ENCODE data around the gene MED31. TPM values are rescaled to one million over a fixed set of nuclear protein-coding genes. Genes with fewer than 3 reads are reported as not detected.
"Not testable (repeated sequence)": the region's sequence is repeated elsewhere in the genome, so short reads cannot be mapped to it uniquely, and the experiment has no call there.

The MED31 gene
- total RNA-seq, 1 experiment from 2014 or later: 27.2 TPM

DNA sequence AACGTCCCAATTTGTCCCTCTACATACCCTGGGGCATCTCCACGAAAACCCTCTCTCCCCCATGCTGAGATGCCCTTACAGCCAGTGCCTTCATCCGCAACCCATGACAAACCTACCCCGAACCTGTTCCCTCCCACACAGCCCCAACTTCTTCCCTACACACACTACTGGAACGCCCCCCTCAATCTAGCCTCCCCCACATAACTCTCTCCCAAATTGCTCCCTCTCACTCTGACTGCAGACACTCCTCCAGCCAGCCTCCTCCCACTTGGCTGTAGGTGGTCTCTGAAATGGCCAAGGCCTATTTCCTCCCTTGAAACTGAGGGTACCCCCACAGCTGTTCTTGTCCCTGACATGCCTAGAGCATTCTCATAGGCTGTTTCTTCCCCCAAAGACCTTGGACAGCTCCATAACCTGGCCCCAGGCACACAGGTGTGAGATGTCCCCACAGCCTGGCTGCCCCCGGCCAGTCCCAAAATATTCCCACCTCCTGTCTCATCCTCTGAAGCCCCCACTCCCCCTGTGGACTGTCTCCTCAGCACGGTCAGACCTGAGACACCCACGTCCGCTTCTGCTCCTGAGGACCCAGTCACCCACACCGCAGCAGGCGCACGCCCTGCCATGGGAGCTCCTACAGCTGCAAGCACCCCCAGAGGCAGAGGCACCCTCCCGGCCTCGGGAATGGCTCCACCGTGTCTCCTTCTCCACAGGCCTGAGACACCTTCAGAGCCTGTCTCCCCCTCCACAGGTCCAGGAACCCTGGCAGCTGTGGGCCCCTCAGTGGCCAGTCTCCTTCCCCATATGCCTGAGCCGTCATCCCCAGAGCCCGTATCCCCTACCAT is 14.6 kb downstream of the MED31 start:
- in situ Hi-C loops (cut with HindIII; ENCODE audit: low sequenced_read_pairs): no loop called here
- no peak for DNase-seq (ENCODE audit: low spot score)

DNA sequence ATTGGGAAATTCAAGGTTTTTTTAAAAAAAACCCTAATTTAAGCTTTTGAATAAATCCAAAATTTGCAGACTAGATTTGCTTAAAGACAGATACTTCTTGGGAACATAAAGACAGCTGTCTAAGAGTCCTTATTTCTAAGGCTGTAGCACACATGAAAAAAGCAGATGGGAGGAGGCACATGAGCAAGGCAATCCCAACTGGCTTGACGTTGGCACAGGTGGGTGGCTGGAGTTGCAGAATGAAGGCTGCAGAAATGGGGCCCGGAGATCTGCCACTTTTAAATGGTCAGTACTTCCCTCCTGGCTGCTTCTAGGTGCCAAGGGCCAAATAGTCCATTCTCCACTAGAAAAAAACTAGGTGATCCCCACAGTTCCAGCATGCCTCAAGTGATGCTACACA is 15.3 kb downstream of the MED31 start:
- no peak for DNase-seq (ENCODE audit: low spot score)
- in situ Hi-C loops (cut with HindIII; ENCODE audit: low sequenced_read_pairs): no loop called here

DNA sequence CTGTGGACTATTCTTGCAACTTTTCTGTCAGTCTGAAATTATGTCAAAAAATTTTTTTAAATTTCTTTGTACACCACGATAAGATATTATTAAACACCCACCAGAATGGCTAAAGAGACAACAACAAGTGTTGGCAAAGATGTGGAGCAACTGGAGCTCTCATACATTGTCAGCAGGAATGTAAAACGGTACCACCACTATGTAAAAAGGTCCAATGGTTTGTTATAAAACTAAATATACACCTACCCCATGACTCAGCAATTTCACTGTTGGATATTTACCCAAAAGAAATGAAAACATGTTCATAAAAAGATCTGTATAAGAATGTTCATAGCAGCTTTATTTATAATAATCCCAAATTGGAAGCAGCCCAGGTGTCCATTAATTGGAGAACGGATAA is 18.1 kb downstream of the MED31 start:
- DNase-seq (ENCODE audit: low spot score): no peak
- in situ Hi-C loops (cut with HindIII; ENCODE audit: low sequenced_read_pairs): no loop called here

DNA sequence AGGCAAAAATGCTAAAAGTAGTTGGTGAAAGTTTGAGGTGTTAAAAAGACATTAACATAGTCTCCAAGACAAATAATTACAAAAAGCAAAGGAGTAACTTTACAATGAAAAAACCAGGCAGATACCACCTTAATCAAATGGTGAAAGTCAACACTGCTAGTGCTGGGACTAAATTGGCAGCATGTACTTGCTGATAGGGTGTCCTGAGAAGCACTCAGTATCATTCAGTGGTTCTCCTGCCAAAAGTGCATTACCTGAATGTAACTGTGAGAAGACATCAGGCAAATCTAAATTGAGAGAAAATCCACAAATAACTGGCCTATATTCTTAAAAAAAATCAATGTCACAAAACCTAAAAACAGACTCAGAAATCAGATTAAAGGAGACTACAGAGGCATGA is 18.9 kb downstream of the MED31 start:
- in situ Hi-C loops (cut with HindIII; ENCODE audit: low sequenced_read_pairs): no loop called here
- DNase-seq (ENCODE audit: low spot score): no peak

- in situ Hi-C loops (cut with HindIII; ENCODE audit: low sequenced_read_pairs): no loop called here
Measured at GRCh38 chr17:6630390-6630789, 21.0 kb downstream of the MED31 start.

GRCh38 chr17:6627019-6627418 is 24.4 kb downstream of the MED31 start:
- no peak for DNase-seq (ENCODE audit: low spot score)
- in situ Hi-C loops (cut with HindIII; ENCODE audit: low sequenced_read_pairs): no loop called here

More at GRCh38 chr17:6630390-6630789, 21.0 kb downstream of the MED31 start:
- no peak for DNase-seq (ENCODE audit: low spot score)

DNA sequence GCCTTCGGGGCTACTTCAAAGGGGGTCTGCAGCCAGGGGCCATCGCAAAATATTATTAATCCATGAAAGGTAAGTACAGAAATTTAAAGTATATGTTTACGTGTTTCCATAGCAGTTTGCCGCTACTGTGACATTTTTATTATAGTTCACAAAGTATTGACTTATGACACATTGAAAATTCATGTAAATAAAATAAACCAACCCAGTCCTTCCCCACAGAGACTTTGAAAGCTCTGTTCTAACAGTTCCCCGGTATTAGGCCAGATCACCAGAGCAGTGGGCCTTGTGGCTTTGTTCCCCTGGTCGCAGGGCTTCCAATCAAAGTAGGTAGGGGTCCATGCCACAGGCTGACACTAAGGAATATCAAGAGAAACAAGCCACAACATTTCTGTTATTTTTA is 24.8 kb downstream of the MED31 start:
- in situ Hi-C loops (cut with HindIII; ENCODE audit: low sequenced_read_pairs): no loop called here
- no peak for DNase-seq (ENCODE audit: low spot score)

- in situ Hi-C loops (cut with HindIII; ENCODE audit: low sequenced_read_pairs): no loop called here
- no peak for DNase-seq (ENCODE audit: low spot score)
Measured at GRCh38 chr17:6623941-6624340, 27.5 kb downstream of the MED31 start.

DNA sequence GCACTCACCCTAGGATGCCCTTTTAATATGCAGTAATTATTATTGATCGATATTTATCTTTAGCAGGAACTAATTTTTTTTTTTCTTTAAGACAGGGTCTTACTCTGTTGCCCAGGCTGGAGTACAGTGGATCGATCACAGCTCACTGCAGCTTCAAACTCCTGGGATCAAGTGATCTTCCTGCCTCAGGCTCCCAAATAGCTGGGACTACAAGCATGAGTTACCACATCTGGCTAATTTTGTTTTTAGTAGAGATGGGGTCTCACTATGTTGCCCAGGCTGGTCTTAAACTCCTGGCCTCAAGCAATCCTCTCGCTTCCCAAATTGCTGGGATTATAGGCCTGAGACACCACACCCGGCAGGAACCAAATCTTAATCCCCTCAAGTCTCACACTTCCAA is 40.2 kb downstream of the MED31 start:
- in situ Hi-C loops (cut with HindIII; ENCODE audit: low sequenced_read_pairs): no loop called here
- DNase-seq (ENCODE audit: low spot score): no peak

- in situ Hi-C loops (cut with HindIII; ENCODE audit: low sequenced_read_pairs): no loop called here
- DNase-seq (ENCODE audit: low spot score): no peak
Measured at GRCh38 chr17:6610011-6610410, 41.4 kb downstream of the MED31 start.

DNA sequence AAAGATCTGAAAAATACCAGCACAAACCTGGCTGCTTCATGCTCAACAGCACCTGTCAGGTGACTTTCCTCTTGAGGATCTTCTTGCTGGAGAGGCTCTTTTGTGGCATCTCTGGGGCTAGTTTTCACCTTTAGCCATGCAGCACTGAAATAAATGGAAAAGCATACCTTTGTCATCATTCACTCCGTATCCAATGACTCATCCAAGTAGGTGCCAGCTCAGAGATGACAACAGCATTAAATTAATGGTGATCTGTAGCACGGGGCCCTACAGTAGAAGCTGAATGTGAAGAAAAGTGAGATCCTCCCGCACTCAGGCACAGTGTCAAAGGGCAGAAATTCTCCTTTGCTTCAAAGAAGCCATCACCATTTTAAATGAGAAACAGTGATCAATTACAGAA is 43.1 kb downstream of the MED31 start:
- in situ Hi-C loops (cut with HindIII; ENCODE audit: low sequenced_read_pairs): no loop called here
- no peak for DNase-seq (ENCODE audit: low spot score)

DNA sequence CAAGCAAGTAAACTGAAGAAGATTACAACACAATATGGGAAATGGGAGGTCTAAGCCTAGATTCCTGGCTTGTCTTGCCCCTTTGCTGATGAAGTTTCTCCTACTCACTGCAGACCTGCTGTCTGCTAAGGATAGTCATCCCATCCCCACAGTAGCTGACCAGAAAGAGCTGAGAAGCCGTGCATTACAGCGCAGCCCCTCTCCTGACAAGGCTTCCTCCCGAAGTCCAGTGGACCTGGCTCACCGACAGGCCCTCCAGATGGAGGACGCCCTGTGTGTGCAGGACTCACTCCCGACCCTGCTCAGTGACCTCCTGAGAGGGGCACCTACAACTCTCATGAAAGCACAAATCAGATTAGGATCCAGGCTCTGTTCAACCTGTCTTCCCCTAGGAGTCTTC is 46.3 kb downstream of the MED31 start:
- in situ Hi-C loops (cut with HindIII; ENCODE audit: low sequenced_read_pairs): no loop called here
- no peak for DNase-seq (ENCODE audit: low spot score)

- in situ Hi-C loops (cut with HindIII; ENCODE audit: low sequenced_read_pairs): no loop called here
- peak; percentile 7 for DNase-seq (ENCODE audit: low spot score)
Measured at GRCh38 chr17:6603744-6604325, 47.6 kb downstream of the MED31 start.

DNA sequence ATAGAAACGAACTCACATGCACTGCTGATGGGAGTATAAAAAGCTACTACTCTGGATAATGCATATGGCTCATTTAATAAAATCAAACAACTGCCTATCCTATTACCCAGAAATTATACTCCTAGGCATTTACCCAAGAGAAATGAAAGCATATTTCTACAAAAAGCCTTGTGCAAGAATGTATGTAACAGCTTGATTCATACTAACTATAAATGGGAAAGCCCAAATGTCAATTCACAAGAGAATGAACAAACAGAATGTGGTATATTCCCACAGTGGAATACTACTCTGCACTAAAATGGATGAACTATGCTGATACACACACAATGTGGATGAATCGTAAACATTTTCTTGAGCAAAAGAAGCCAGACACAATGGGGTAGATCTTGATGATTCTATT is 49.3 kb downstream of the MED31 start:
- no peak for DNase-seq (ENCODE audit: low spot score)
- in situ Hi-C loops (cut with HindIII; ENCODE audit: low sequenced_read_pairs): no loop called here

GRCh38 chr17:6599364-6599763 is 52.0 kb downstream of the MED31 start:
- DNase-seq (ENCODE audit: low spot score): peak; percentile 5
- in situ Hi-C loops (cut with HindIII; ENCODE audit: low sequenced_read_pairs): no loop called here

DNA sequence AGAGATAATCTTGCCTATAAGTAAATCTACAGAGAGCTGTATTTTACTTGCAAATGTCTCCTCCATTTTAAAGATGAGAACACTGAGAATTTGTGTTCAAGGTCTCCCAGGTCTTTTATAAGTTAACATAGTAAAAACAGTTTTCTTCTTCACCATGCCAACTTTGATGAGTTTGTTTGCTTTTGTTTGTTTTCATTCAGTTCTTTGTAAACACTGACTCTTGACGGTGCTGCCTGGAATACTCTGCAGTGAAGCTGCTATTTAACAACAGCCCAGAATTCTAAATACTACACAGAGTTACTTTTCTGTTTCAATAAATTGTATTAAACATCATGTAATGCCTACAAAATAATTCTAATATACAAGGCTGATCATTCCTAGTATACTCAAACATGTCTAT is 53.7 kb downstream of the MED31 start:
- in situ Hi-C loops (cut with HindIII; ENCODE audit: low sequenced_read_pairs): no loop called here
- no peak for DNase-seq (ENCODE audit: low spot score)

GRCh38 chr17:6596941-6597340 is 54.5 kb downstream of the MED31 start:
- in situ Hi-C loops (cut with HindIII; ENCODE audit: low sequenced_read_pairs): no loop called here

GRCh38 chr17:6596511-6596910 is 54.9 kb downstream of the MED31 start:
- in situ Hi-C loops (cut with HindIII; ENCODE audit: low sequenced_read_pairs): no loop called here
- no peak for DNase-seq (ENCODE audit: low spot score)

More at GRCh38 chr17:6596941-6597340, 54.5 kb downstream of the MED31 start:
- DNase-seq (ENCODE audit: low spot score): no peak

DNA sequence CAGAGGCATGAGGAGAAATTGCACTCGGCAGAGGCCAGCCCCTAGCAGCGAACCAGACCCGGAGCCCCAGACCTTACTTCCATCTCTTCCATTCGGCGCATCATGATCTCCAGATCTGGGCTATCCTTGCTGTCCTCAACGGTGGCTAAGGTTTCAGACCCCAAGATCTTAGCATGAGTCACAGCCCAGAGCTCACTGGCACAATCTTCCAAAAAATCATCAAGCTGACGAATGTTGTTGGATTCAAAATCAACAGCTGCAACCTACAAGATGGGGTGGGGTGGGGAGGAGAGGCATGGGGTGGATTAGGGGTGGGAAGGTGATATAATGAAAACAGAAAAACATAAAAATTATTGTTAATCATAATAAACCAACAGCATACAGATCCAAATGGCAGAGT is 55.3 kb downstream of the MED31 start:
- no peak for DNase-seq (ENCODE audit: low spot score)
- in situ Hi-C loops (cut with HindIII; ENCODE audit: low sequenced_read_pairs): no loop called here

- in situ Hi-C loops (cut with HindIII; ENCODE audit: low sequenced_read_pairs); DNase-seq (ENCODE audit: low spot score): not testable (repeated sequence)
Measured at GRCh38 chr17:6593371-6593770, 58.0 kb downstream of the MED31 start.

All from G401 (cell line).